ENCODE data around the gene SMAD3. TPM values are rescaled to one million over a fixed set of nuclear protein-coding genes. Genes with fewer than 3 reads are reported as not detected.

The SMAD3 gene
- total and polyA plus RNA-seq, 2 of the 8 experiments (the other 6 are each of a cell fraction or from before 2014, with no cell fraction given): 10.1 to 12.4 TPM

GRCh38 chr15:67120839-67121643, 55.6 kb downstream of the SMAD3 start (continued):
- TF ChIP-seq JUN (IDR thresholded peaks at IDR 0.05; ENCODE audit: low read depth, low read length): no peak

All from H1 (cell line).